Stimulated activated CD4-positive, alpha-beta T cell treated with anti-CD3 and anti-CD28 coated beads, Interleukin-12 subunit alpha, Interleukin-12 subunit beta, amount 100 ng/mL, for 24 hours (primary cell): ENCODE measurements around the gene NLRP5.
"Not testable (repeated sequence)": the region's sequence is repeated elsewhere in the genome, so short reads cannot be mapped to it uniquely, and the experiment has no call there.

Experiments
- DNase-seq, 2 experiments: peaks; one replicate each; pipeline ENCODE4 v3.0.0-alpha.2; 2020; ENCODE audit warnings: low read depth in 2 of 2

Gene NLRP5

GRCh38 chr19:56098731-56099568 lies 112.4 kb downstream of the NLRP5 start:
- no peak for DNase-seq

DNA sequence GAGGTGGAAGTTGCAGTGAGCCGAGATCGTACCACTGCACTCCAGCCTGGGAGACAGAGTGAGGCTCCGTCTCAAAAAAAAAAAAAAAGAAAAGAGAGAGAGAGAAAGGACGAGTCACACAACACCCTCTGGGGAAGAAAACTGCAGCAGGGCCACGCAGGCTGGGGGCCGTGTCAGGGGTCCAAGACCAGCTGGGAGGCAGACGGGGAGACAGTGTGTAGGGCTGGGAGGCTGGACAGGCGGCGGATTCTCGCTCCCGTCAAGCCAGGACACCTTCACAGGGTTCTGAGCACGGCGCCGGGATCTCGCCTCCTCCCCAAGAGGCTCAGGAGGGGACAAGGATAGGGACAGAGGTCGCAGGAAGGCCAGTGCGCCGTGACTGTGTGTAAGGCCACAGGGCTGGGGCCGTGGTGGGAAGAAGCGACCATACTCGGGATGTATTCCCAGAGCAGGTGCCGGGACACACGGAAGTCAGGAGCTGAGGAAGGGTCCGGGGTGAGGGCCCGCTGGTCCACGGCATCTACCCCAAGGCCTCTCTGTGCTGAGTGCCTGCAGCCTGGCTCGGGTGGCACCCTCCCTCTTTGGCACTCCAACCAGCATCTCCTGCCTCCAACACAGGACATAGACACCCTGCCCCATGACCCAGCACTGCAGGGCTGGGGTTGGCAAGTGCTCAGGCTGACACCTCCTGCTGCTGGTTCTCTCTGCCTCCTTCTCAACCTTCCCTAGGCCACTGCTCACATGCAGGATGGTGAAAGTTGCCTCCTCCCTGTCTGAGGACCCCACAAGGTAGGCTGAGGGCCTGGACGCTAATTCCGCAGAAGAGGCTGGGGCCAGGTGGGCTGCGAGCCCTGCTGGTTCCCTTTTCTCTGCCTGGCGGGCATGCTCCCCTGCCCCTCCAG lies 113.3 kb downstream of the NLRP5 start:
- DNase-seq = no peak

- no peak for DNase-seq
Observed at GRCh38 chr19:56101095-56101494, 114.5 kb downstream of the NLRP5 start.

GRCh38 chr19:56101746-56102535 lies 115.4 kb downstream of the NLRP5 start:
- DNase-seq = no peak

DNA sequence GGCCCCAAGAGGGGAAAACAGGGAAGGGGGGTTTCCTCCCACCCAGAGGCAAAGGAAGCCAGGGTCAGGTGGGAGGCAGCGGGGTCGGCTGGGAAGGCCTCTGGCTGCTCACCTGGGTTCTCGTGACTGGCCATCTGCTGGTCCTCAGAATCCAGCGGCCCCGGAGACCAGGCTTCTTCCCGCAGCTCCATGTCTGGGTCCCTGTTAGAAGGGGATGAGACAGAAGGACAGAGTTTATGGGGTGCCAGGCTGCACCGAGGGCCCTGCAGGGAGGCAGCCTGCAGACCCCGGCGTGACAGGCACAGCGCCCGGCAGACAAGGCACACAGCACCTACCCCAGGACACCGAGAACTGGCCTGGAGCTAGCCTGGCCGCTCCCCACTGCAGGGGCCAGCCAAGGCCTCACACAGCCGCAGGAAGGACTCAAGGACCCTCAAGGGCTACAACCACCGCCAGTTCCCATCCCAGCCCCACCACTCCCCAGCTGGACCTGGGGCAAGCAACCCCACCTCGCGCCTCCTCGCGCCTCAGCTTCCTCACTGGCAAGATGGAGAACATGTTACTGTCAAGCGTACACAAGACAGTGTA lies 116.5 kb downstream of the NLRP5 start:
- DNase-seq = no peak

- DNase-seq = no peak
Observed at GRCh38 chr19:56104423-56104822, 117.8 kb downstream of the NLRP5 start.

DNA sequence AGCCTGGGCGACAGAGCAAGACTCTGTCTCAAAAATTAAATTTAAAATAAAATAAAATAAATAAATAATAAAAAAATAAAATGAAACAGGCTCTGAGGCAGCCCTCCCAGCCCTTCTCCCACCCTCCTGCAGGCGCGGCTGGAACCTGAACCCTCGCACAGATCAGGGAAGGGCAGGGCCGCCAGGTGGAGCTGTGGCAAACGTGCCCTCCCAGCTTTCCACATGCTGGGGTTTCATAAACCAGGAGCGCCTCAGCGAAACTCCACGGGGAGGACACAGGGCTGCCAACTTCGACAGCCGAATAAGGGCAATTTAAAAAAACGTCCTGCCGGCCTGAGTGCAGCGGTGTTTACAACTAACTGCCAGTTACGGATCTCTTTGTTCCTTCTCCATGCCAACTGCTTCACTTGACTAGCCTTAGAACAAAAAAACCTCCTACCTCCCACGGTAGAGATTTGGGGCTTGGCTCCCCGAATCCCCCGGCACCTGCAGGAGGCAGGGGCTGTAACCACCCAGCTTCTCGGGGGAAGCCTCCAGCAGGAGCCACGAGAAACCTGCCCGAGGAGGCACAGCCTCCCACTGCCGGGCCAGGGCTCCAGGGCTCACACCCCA lies 118.6 kb downstream of the NLRP5 start:
- DNase-seq = peak in 1 of 2 experiments; percentile 34

GRCh38 chr19:56105831-56106396 lies 119.3 kb downstream of the NLRP5 start:
- DNase-seq = not testable (repeated sequence)

- DNase-seq = no peak
Observed at GRCh38 chr19:56106397-56106849, 119.8 kb downstream of the NLRP5 start.

- DNase-seq = no peak
Observed at GRCh38 chr19:56106993-56107392, 120.4 kb downstream of the NLRP5 start.

DNA sequence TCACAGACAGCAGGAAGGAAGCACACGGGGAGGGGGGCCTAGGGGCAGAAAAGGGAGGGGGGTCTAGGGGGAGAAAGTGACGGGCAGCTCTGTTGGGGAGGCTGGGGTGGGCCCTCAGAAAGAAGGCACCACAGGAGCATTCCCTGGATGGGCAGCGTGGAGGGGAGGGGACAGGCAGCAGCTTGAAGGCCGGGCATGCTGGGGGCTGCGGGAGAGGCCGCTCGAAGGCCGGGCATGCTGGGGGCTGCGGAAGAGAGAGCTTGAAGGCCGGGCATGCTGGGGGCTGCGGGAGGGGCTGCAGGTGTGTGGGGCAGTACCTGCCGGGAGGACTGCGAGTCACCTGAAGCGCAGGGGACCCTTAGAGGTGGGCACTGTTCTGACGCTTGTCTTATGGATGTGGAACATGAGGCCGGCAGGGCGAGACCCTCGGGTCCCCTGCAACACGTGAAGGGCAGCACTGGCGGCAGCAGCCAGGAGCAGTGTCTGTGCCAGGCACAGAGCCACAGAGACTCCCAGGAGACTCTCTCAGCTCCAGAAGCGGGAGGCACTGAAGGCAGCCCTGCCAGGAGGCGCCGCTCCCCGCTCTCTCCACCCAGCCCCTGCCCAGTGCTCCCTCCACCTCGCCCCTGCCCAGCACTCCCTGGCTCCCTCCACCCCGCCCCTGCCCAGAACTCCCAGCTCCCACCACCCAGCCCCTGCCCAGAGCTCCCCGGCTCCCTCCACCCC lies 121.2 kb downstream of the NLRP5 start:
- DNase-seq = no peak

DNA sequence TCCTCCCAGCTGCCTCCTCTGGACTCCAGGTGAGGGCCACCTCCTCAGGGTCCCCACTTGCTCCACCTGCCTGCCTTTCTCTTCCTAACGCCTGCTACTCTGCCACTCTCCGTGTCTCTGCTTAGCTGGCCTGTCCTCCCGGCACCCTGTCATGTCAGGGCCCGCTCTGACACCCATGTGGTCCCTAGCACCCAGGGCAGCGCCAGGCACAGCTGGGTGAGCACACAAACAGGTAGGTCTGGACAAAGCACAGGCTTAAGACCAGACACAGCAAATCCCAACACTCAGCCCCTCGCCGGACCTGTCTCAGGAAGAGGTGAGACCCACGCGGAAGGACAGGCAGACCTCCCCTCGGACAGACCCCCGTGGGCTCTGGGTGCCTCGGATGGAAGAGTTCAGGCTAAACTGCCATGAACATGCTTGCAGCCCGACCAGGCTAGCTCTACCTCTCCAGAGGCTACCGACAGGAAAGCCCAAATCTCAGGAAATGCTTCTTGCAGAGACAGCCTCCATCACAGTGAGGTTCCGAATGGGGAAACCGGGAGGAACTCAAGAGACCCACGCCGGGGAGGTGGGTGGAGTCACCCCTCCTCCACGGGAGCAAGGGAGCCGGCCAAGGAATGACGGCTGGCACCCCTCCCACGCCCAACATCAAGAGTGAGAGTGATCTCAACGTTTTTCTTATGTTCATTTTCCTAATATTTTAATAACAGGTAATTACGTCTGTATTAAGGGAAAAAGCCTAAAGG lies 122.0 kb downstream of the NLRP5 start:
- no peak for DNase-seq

DNA sequence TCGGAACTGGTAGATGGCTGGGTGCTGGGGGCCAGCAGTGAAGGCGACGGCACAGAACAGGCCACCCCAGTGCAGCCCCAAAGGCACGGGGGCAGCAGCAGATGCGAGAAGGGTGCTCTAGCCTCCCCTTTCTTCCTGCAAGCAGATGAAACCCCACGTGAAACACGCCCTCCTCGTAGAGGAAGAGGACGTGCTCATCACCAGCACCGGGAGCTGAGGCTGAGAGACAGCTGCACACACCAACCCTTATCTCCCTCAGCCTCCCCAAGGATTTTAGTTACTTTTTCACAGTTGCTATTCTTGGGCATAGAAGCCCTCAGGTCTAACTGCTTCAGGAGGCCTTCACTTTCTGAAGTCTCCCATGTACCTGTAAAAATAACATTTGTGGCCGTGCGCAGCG lies 122.7 kb downstream of the NLRP5 start:
- DNase-seq = no peak

DNA sequence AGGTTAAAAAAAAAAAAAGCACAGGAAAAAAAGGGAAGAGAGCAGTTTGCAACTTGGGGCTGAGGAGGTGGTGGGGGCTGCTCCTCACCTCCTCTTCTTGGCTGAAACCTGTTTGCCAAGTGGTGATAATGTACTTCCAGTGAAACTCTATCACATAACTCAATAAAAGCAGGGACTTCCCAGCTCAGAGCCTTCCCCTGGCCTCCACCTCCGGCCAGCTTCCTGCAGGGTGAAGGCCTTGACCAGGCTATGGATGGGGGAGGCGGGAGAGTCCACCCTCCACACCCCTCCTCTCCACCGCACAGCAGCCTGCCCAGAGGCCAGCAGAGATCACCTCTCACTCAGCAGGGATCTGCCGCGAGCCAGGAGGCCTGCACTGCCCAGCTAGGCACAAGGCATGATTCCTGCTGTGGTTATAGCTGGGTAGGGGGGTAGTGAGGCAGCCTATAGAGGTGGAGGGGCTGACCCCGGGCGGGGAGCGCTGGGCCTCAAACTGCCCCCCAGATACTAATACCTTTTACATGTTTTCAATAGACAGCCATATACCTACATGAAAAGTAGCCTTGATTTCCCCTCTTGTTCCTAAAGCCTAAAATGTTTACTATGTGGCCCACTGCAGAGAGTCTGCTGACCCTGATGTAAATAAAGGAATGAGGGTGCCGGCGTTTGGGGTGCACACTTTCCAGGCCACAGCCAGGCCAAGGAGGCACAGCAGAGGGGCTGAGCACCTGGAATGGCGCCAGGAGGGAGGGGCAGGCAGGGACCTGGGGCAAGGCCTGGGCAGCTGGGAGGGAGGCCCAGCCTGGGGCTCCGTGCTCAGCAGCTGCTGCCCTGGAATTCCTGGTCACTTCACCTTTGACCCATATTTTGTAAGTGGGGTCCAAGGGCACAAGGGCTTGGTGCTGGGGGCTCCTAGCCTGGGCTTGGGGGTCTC lies 124.2 kb downstream of the NLRP5 start:
- DNase-seq = no peak
